Endodermal cell (in vitro differentiated cells): ENCODE measurements around the gene SPATA24. TPM values are rescaled to one million over a fixed set of nuclear protein-coding genes. Genes with fewer than 3 reads are reported as not detected.

Experiments used
- DNase-seq: peaks from one replicate; pipeline ENCODE4 v3.0.0-alpha.2; 2017
- H3K27ac ChIP-seq: 2 replicates; pipeline ENCODE4 v1.5.1; 2013; ENCODE audit warnings: mild to moderate bottlenecking, low read depth, low read length, moderate library complexity
- H3K27me3 ChIP-seq: 2 replicates; pipeline ENCODE4 v1.6.1; 2013; ENCODE audit warnings: mild to moderate bottlenecking, low read length, moderate library complexity; ENCODE audit not compliant: insufficient read depth, control insufficient read depth, poor library complexity, severe bottlenecking
- H3K36me3 ChIP-seq: 2 replicates; pipeline ENCODE4 v1.7.0; 2013; ENCODE audit warnings: mild to moderate bottlenecking, low read length, moderate library complexity; ENCODE audit not compliant: control insufficient read depth, insufficient read depth
- H3K4me1 ChIP-seq: one replicate; pipeline ENCODE4 v1.7.0; 2013; ENCODE audit warnings: low read length; ENCODE audit not compliant: control insufficient read depth, insufficient read depth
- H3K4me3 ChIP-seq: 2 replicates; pipeline ENCODE4 v1.5.1; 2013; ENCODE audit warnings: mild to moderate bottlenecking, low read length, moderate library complexity
- H3K9ac ChIP-seq: 2 replicates; pipeline ENCODE4 v1.6.1; 2013; ENCODE audit warnings: mild to moderate bottlenecking, low read length, moderate library complexity; ENCODE audit not compliant: poor library complexity, severe bottlenecking; ENCODE audit errors: extremely low read depth
- H3K9me3 ChIP-seq: 2 replicates; pipeline ENCODE4 v1.6.1; 2013; ENCODE audit warnings: mild to moderate bottlenecking, low read length, moderate library complexity; ENCODE audit not compliant: control insufficient read depth
- H3K27ac Mint-ChIP-seq: 2 replicates; pipeline ENCODE4 v1.8.0; 2020; ENCODE audit warnings: mixed read lengths
- H3K27me3 Mint-ChIP-seq: 2 replicates; pipeline ENCODE4 v1.8.0; 2021; ENCODE audit warnings: mild to moderate bottlenecking, mixed read lengths; ENCODE audit not compliant: insufficient read depth
- H3K36me3 Mint-ChIP-seq: 2 replicates; pipeline ENCODE4 v1.8.0; 2020; ENCODE audit warnings: low read depth, mixed read lengths
- H3K4me1 Mint-ChIP-seq: 2 replicates; pipeline ENCODE4 v1.8.0; 2020; ENCODE audit warnings: mixed read lengths
- H3K4me3 Mint-ChIP-seq: 2 replicates; pipeline ENCODE4 v1.8.0; 2020; ENCODE audit warnings: mild to moderate bottlenecking, moderate library complexity, mixed read lengths
- H3K9me3 Mint-ChIP-seq: 2 replicates; pipeline ENCODE4 v1.8.0; 2020; ENCODE audit warnings: mild to moderate bottlenecking, mixed read lengths
- WGBS, 2 experiments: methylation state at CpG; one replicate each; pipeline versions ENCODE4 v1.1.5 to v1.1.7; 2013; ENCODE audit warnings: missing lambda C conversion rate in 2 of 2, mixed read lengths in 1 of 2; ENCODE audit not compliant: insufficient coverage in 1 of 2, insufficient read length in 1 of 2; 5-methylcytosine and 5-hydroxymethylcytosine counted together
- total RNA-seq, 2 donors: library from RNA; stranded (reverse); fragmentation: NEBNext Ultra II Directional in 1 of 2; extraction: Animal tissue kit (Norgen Biotek cat#: 25700) in 1 of 2; gene quantifications; 2 replicates in 1 of 2; 3 replicates in 1 of 2; pipeline ENCODE4 v1.2.1, GENCODE V29; 2021
- TF ChIP-seq, protein P1 (sequence below): fragments of 200-600 bp; sonication (generic); conservative IDR thresholded peaks from 2 replicates; pipeline ENCODE4 v1.5.0; 2021; ENCODE audit warnings: antibody characterized with exemption, mild to moderate bottlenecking

SPATA24 gene
- total RNA-seq, 2 donors from 2014 or later = 9.8 to 10.6 TPM

- no peaks in the 10 kb centered on the region for H3K27me3 Mint-ChIP-seq
- 75% methylated on average over 1 of the region's 1 CpG; no CpG with 5 or more reads in 1 of the 2 experiments for WGBS, 2 experiments
- Histone ChIP-seq H3K4me1 (peaks cover 13% of the 10 kb centered on the region), H3K4me3 (no peak overlapping the region), H3K9me3 (no peaks in the 10 kb centered on the region), H3K27ac (no peak overlapping the region), H3K9ac (peak overlapping the region; percentile 22), H3K27me3 (no peaks in the 10 kb centered on the region), H3K36me3 (peaks cover 7% of the 10 kb centered on the region)
- peaks cover 31% of the 10 kb centered on the region for H3K4me1 Mint-ChIP-seq
- no peak for DNase-seq
- TF ChIP-seq, protein P1, sequence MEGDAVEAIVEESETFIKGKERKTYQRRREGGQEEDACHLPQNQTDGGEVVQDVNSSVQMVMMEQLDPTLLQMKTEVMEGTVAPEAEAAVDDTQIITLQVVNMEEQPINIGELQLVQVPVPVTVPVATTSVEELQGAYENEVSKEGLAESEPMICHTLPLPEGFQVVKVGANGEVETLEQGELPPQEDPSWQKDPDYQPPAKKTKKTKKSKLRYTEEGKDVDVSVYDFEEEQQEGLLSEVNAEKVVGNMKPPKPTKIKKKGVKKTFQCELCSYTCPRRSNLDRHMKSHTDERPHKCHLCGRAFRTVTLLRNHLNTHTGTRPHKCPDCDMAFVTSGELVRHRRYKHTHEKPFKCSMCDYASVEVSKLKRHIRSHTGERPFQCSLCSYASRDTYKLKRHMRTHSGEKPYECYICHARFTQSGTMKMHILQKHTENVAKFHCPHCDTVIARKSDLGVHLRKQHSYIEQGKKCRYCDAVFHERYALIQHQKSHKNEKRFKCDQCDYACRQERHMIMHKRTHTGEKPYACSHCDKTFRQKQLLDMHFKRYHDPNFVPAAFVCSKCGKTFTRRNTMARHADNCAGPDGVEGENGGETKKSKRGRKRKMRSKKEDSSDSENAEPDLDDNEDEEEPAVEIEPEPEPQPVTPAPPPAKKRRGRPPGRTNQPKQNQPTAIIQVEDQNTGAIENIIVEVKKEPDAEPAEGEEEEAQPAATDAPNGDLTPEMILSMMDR = no peak
- H3K36me3 Mint-ChIP-seq = peaks cover 15% of the 10 kb centered on the region
- H3K27ac Mint-ChIP-seq = no peak overlapping the region
- no peak overlapping the region for H3K4me3 Mint-ChIP-seq
- H3K9me3 Mint-ChIP-seq = no peaks in the 10 kb centered on the region
These were observed 14.9 kb upstream of the SPATA24 start for GRCh38 chr5:139418793-139419192.

DNA sequence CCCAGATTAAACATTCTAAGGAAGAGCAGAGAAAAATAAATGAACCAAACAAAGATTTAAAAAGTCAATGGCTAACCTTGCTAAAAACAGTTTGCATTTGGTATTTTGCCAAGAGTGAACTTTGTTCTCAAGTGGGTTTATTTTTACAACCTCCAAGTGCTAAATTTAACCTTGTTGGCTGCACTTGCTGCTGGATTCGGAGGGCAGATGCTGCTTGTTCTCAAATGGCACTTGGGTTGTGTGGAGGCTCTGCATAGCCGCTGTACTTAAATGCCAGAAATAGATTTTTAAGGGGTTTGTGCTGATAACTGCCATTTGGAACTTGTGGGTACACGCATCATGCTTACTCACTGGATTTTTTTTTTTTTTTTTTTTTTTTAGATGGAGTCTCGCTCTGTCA lies 13.3 kb upstream of the SPATA24 start:
- no peaks in the 10 kb centered on the region for H3K9me3 Mint-ChIP-seq
- H3K27ac ChIP-seq = no peak overlapping the region
- peaks cover 15% of the 10 kb centered on the region for H3K36me3 Mint-ChIP-seq
- peaks cover 13% of the 10 kb centered on the region for H3K4me1 ChIP-seq
- no peak overlapping the region for H3K27ac Mint-ChIP-seq
- peaks cover 30% of the 10 kb centered on the region for H3K4me1 Mint-ChIP-seq
- no peak for DNase-seq
- H3K27me3 ChIP-seq = no peaks in the 10 kb centered on the region
- H3K9ac ChIP-seq = no peak overlapping the region
- TF ChIP-seq, protein P1 = no peak
- no peak overlapping the region for H3K4me3 ChIP-seq
- no peaks in the 10 kb centered on the region for H3K27me3 Mint-ChIP-seq
- no peak overlapping the region for H3K4me3 Mint-ChIP-seq
- H3K9me3 ChIP-seq = no peaks in the 10 kb centered on the region
- WGBS, 2 experiments = 91 to 100% methylated on average over 1 to 4 of the region's 4 CpGs
- H3K36me3 ChIP-seq = no peaks in the 10 kb centered on the region

DNA sequence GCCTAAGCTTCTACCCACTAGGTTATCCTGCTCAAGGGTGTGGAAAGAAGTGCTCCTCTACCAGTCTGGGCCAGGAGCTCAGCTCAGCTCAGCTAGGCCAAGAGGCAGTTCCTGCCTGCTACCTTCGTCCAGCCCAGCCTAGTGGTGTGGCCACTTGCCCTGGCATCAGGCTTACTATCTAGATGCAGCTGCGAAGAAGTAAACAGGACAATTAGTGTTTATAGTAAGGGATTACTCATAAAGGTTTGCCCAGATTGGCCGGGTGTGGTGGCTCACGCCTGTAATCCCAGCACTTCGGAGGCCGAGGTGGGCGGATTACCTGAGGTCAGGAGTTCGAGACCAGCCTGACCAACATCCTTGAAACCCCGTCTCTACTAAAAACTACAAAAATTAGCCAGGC lies 12.8 kb upstream of the SPATA24 start:
- peaks cover 4% of the 10 kb centered on the region for H3K36me3 ChIP-seq
- Mint-ChIP-seq H3K4me3 (no peak overlapping the region), H3K36me3 (peaks cover 14% of the 10 kb centered on the region), H3K9me3 (no peaks in the 10 kb centered on the region), H3K27ac (no peak overlapping the region), H3K27me3 (no peaks in the 10 kb centered on the region), H3K4me1 (peaks cover 27% of the 10 kb centered on the region)
- H3K27ac ChIP-seq = no peak overlapping the region
- H3K9ac ChIP-seq = no peak overlapping the region
- peaks cover 13% of the 10 kb centered on the region for H3K4me1 ChIP-seq
- no peak for DNase-seq
- TF ChIP-seq, protein P1 = no peak
- H3K4me3 ChIP-seq = no peak overlapping the region
- H3K27me3 ChIP-seq = no peaks in the 10 kb centered on the region
- H3K9me3 ChIP-seq = no peaks in the 10 kb centered on the region
- 96 to 97% methylated on average over 9 of the region's 9 CpGs for WGBS, 2 experiments
